DND-41 (cell line): ENCODE measurements around the gene BCAS3.

Experiments used
- CTCF ChIP-seq: IDR thresholded peaks from 2 replicates; pipeline ENCODE4 v1.5.1; 2012; ENCODE audit warnings: borderline replicate concordance, low read length, moderate library complexity, mild to moderate bottlenecking; ENCODE audit not compliant: poor library complexity, severe bottlenecking; ENCODE audit errors: extremely low read depth
- EZH2 ChIP-seq: IDR thresholded peaks from 3 replicates; pipeline ENCODE4 v1.6.1; 2012; ENCODE audit warnings: borderline replicate concordance, low read depth, mild to moderate bottlenecking, moderate library complexity, low read length, inconsistent platforms; ENCODE audit not compliant: severe bottlenecking

DNA sequence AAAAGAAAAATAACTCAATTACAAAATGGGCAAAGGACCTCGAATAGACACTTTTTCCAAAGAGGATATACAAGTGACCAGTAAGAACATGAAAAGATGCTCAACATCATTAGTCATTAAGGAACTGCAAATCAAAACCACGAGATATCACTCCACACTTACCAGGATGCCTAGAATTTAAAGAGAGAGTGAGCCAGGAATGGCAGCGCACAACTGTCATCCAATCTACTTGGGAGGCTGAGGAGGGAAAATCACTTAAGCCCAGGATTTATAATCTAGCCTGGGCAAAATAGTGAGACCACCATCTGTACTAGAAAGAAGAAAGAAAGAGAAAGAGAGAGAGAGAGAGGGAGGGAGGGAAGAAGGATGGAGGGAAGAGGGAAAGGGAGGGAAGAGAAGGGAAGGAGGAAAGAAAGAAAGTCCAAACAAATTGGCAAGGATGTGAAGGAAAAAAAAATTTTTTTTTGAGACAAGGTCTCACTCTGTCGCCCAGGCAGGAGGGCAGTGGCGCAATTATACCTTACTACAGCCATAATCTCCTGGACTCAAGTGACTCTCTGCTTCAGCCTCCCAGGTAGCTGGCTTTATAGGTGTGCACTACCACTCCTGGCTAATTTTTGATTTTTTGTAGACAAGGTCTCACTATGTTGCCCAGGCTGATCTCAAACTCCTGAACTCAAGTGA lies 744.6 kb downstream of the BCAS3 start:
- TF ChIP-seq CTCF (no peak), EZH2 (no peak)
